Glomerular visceral epithelial cell (primary cell): ENCODE data around the gene FAM98B.
"Not testable (repeated sequence)": the region's sequence is repeated elsewhere in the genome, so short reads cannot be mapped to it uniquely, and the experiment has no call there.

Experiments
- DNase-seq: peaks from one replicate; pipeline ENCODE4 v3.0.0-alpha.2; 2016; ENCODE audit errors: extremely low spot score

The FAM98B gene

DNA sequence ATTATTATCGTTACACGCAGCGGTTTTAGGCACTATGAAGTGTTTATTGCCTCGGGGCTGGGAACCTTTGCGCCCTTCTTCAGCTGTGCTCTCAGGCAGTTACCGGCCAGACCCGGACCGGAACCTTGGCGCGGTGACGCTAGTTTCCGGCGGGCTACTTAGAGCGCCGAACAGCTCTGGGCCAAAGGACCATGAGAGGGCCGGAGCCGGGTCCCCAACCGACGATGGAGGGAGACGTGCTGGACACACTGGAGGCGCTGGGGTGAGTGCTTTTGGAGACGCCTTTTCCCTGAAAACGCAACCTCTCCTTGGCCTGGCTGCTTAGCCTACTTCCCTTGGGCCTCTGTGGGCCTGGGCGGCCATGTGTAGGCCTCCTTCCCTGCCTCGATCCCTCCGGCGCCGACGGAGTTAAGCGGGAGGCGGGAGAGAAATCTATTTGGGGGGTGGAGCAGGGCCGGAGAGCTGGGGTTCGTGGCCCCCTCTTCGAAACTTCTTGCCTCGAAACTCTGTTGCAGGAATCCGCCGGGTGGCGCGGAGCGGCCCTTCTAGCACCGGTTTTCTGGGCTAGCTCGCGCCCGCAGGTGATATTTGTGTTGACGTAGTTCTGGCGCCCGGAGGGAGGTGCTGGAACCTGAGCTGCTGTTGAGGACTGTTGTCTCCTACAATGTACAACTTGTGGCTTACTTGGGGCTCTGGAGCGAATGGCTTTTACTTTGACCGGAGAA, at the start of gene FAM98B:
TSS of gene FAM98B (plus strand) at position 157 of the 725 bp plus-strand sequence. CDS start at position 192, 35 bp downstream.
- DNase-seq: peak; percentile 89

GRCh38 chr15:38406436-38406835, 47.5 kb upstream of the FAM98B start:
- no peak for DNase-seq

- DNase-seq: no peak
These were observed 45.4 kb upstream of the FAM98B start for GRCh38 chr15:38408576-38408975.

- no peak for DNase-seq
These were observed 42.0 kb upstream of the FAM98B start for GRCh38 chr15:38411902-38412301.

DNA sequence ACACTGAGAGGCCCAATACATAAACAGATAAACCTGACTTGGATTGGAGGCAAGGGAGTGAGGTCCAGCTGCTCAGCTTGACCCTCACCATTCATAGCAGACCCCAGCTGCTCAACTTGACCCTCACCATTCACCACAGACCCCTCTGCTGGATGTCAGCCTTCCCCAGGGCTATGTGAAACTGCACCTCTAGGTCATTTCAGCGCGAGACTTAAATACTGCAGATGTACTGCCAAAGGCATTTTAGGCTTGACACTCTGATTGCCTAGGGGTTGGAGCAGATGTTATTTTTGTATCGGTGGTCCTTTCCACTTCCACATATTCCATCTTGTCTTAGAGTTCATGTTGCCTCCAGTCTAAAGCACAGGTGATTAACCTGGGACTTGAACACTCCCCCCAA, 41.5 kb upstream of the FAM98B start:
- DNase-seq: no peak

DNA sequence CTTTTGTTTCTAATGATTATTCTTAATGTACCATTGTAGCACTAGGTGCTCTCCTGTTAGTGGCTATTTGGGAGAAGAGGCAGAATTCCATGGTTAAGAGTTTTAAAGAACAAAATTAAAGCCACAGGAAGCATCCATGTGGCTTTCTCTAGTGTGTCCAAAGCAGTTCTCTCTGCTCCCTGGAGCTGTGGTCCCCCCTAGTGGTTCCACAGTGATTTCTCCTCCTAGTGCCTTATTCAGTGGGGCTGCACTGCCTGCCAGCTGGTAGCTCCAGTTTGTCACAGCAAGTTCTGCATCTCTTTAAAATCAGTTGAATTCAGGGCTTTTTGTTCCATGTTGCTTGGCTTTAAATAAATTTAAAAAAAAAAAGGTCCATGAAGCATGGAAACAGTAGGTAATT, 39.6 kb upstream of the FAM98B start:
- DNase-seq: peak; percentile 66

DNA sequence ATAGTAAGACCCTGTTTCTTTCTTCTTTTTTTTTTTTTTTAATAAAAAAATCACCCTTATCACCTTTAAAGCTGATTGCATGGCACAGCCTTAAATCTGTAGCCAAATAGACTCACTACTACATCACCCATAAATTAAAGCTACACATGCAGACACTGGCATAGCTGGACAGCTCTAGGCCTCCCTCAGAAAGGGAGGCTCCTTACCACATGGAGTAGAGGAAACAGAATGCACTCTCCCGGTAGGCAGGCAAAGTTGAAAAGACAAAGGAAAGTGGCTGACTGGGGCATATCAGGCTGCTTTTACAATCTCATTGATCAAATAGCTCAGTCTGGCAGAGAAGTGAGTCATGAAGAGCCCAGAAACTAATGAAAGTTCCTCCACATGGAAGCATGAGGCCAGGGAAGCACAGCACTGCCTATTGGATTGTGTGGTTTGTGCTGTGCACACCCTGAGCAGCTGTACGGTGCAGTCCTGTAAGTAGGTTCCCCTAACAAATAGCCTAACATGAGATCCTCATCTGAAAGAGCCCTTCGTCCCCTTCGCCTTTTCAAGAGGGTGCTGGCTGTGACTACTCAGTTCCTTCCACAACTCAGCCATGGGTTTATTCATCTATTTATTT, 32.7 kb upstream of the FAM98B start:
- DNase-seq: no peak

DNA sequence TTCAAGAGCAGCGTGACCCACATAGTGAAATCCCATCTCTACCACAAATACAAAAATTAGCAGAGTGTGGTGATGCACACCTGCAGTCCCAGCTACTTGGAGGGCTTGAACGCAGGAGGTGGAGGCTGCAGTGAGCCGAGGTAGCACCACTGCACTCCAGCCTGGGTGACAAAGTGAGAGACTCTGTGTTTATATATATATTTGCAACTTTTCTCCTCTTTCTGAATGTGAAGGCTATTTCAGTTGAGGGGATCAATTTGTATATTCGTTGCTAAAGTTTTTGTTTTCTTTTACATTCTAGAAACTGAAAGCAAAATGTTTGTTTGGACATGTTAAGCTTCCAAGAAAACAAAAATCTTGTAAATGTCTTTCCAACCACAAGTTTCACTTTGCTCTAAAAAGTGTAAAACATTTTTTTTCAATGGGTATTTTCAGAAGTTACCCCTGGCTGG, 29.8 kb upstream of the FAM98B start:
- DNase-seq: no peak

- no peak for DNase-seq
These were observed 28.7 kb upstream of the FAM98B start for GRCh38 chr15:38425269-38425668.

DNA sequence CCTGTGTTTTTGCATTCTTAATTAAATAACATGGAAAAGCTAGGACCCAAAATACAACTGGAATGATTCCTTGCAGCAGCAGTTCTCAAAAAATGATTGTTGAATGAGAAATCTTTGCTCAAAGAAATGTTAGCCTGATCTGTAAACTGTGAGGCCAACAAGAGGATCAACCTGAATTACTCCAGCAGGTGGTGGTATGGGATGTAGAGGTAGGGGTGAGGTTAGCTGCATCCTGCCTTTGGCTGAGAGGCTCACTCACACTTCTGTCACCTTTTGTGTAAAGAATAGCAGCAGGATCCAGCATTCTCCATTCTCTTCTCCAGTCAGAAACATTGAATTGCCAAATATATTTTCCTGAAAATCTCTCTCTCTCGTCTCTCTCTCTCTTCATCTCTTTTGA, 26.5 kb upstream of the FAM98B start:
- no peak for DNase-seq

- DNase-seq: no peak
These were observed 23.7 kb upstream of the FAM98B start for GRCh38 chr15:38430106-38430760.

- DNase-seq: no peak
These were observed 16.9 kb upstream of the FAM98B start for GRCh38 chr15:38436993-38437392.

GRCh38 chr15:38437603-38438002, 16.3 kb upstream of the FAM98B start:
- not testable (repeated sequence) for DNase-seq

- DNase-seq: no peak
These were observed 15.6 kb upstream of the FAM98B start for GRCh38 chr15:38438031-38438986.

GRCh38 chr15:38440353-38441129, 13.4 kb upstream of the FAM98B start:
- DNase-seq: peak; percentile 73

DNA sequence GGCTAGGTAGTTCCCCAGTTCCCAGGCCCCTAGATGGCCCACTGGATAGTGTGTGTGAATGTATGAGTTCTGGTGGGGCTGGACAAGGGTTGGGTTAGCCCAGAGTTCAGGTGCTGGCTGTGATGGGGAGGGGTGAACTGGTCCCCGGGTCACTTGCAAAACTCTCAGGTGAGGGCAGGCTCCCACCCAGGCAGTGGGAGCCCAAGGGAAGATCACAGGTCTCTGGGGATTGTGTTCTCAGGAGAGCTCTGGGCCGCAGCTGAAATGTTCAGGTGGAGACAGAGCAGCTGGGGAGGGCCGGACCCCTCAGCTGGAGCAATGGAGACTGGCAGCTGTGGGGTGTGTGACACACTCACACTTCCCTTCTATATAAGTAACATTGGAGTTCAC, 12.8 kb upstream of the FAM98B start:
- DNase-seq: no peak

- DNase-seq: peak; percentile 13
These were observed 766 bp downstream of the FAM98B start for GRCh38 chr15:38454696-38455090.

GRCh38 chr15:38455092-38455491, 1.2 kb downstream of the FAM98B start:
- DNase-seq: no peak

DNA sequence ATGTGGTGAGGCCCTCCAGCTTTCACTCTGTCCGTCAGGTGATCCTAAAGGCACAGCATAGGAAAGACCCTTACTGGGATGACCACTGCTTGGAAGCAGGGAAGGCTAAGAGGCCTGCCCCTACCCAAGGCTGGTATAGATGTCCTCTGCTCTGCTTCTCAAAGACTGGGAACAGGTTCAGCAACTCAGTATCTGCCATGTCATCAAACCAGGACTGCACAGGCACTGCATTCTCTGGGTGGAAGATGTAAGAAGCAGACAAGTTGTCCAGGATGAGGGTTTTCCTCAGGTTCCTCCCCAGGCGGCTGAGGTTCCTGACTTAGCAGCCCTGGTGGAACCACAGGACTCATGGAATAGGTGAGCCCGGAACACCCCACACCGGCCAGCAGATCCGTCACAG, 4.7 kb downstream of the FAM98B start:
- no peak for DNase-seq

GRCh38 chr15:38459480-38459879, 5.6 kb downstream of the FAM98B start:
- DNase-seq: no peak

GRCh38 chr15:38460543-38460942, 6.6 kb downstream of the FAM98B start:
- no peak for DNase-seq
